ENCODE results near the gene EPX.

DNA sequence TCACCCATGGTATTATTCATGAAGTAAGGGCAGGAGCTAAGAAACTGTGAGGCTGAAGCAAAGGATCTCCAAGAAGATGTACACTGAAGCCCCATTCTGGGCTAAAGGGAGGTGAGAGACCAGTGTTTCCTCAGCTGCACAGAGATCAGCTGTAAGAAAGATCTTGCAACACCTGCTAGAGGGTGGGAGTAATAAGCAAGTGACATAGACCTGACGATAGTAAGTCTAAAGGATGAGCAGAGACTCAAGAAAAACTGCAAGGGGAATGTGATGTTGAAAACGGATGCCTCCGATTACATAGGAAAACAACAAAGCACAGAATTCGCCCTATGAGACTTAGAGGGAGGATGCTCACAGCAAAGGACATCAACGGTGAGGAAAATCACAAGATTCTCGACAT, 25.8 kb upstream of the EPX start, which contains the start of gene OR4D2:
- TF ChIP-seq, protein P1, sequence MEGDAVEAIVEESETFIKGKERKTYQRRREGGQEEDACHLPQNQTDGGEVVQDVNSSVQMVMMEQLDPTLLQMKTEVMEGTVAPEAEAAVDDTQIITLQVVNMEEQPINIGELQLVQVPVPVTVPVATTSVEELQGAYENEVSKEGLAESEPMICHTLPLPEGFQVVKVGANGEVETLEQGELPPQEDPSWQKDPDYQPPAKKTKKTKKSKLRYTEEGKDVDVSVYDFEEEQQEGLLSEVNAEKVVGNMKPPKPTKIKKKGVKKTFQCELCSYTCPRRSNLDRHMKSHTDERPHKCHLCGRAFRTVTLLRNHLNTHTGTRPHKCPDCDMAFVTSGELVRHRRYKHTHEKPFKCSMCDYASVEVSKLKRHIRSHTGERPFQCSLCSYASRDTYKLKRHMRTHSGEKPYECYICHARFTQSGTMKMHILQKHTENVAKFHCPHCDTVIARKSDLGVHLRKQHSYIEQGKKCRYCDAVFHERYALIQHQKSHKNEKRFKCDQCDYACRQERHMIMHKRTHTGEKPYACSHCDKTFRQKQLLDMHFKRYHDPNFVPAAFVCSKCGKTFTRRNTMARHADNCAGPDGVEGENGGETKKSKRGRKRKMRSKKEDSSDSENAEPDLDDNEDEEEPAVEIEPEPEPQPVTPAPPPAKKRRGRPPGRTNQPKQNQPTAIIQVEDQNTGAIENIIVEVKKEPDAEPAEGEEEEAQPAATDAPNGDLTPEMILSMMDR (IDR thresholded peaks at IDR 0.05), result no peak
- no peak for TF ChIP-seq POLR2A (IDR thresholded peaks at IDR 0.05)

Data from Peyer's patch (tissue), 4 donors.